Mesenchymal stem cell (in vitro differentiated cells and primary cell): ENCODE data around the gene CALML4.

Experiments used
- DNase-seq: peaks from one replicate; pipeline ENCODE4 v3.0.0-alpha.2; 2013
- H2AFZ ChIP-seq: one replicate; pipeline ENCODE4 v1.6.1; 2013; ENCODE audit warnings: low read depth, mild to moderate bottlenecking, control low read depth, inconsistent platforms, low read length, moderate library complexity
- H2AK5ac ChIP-seq: 2 replicates; pipeline ENCODE4 v1.6.1; 2013; ENCODE audit warnings: low read length, moderate library complexity, mild to moderate bottlenecking, inconsistent platforms; ENCODE audit not compliant: severe bottlenecking
- H2BK120ac ChIP-seq: one replicate; pipeline ENCODE4 v1.6.1; 2013; ENCODE audit warnings: low read depth, mild to moderate bottlenecking, inconsistent platforms, low read length, moderate library complexity
- H2BK12ac ChIP-seq, 2 experiments: one replicate each; pipeline ENCODE4 v1.6.1; 2013; ENCODE audit warnings: inconsistent platforms in 2 of 2, low read length in 2 of 2, mild to moderate bottlenecking in 2 of 2, moderate library complexity in 2 of 2, control low read depth in 1 of 2
- H2BK15ac ChIP-seq: one replicate; pipeline ENCODE4 v1.6.1; 2013; ENCODE audit warnings: mild to moderate bottlenecking, low read depth, inconsistent platforms; ENCODE audit not compliant: poor library complexity, severe bottlenecking
- H2BK5ac ChIP-seq: 2 replicates; pipeline ENCODE4 v1.6.1; 2013; ENCODE audit warnings: low read depth, mild to moderate bottlenecking, low read length, control low read depth, inconsistent platforms; ENCODE audit not compliant: poor library complexity, severe bottlenecking
- H3K14ac ChIP-seq, 2 experiments: one replicate each; pipeline ENCODE4 v1.6.1; 2013; ENCODE audit warnings: inconsistent platforms in 2 of 2, low read length in 2 of 2, control low read depth in 1 of 2, mild to moderate bottlenecking in 1 of 2, moderate library complexity in 1 of 2
- H3K18ac ChIP-seq, 2 experiments: one replicate each; pipeline ENCODE4 v1.6.1; 2013; ENCODE audit warnings: inconsistent platforms in 2 of 2, low read length in 2 of 2, control low read depth in 1 of 2, low read depth in 1 of 2, mild to moderate bottlenecking in 1 of 2
- H3K23ac ChIP-seq, 2 experiments: one replicate each; pipeline ENCODE4 v1.6.1; 2013; ENCODE audit warnings: inconsistent platforms in 2 of 2, low read length in 2 of 2, mild to moderate bottlenecking in 2 of 2, moderate library complexity in 2 of 2, control low read depth in 1 of 2
- H3K27ac ChIP-seq: 2 replicates; pipeline ENCODE4 v1.5.1; 2013; ENCODE audit warnings: mild to moderate bottlenecking, moderate library complexity, low read length, control low read depth, inconsistent platforms; ENCODE audit not compliant: poor library complexity, severe bottlenecking
- H3K27me3 ChIP-seq, 2 experiments: 2 replicates each; pipeline versions ENCODE4 v1.6.1 to v1.7.0; 2013; ENCODE audit warnings: low read length in 2 of 2, mild to moderate bottlenecking in 2 of 2, moderate library complexity in 2 of 2, control low read depth in 1 of 2, inconsistent platforms in 1 of 2; ENCODE audit not compliant: control insufficient read depth in 1 of 2, insufficient read depth in 1 of 2
- H3K36me3 ChIP-seq, 2 experiments: 2 replicates each; pipeline versions ENCODE4 v1.6.1 to v1.7.0; 2013; ENCODE audit warnings: low read length in 2 of 2, control low read depth in 1 of 2, inconsistent platforms in 1 of 2, low read depth in 1 of 2, mild to moderate bottlenecking in 1 of 2; ENCODE audit not compliant: insufficient read depth in 2 of 2, control insufficient read depth in 1 of 2
- H3K4ac ChIP-seq, 2 experiments: one replicate each; pipeline ENCODE4 v1.6.1; 2013; ENCODE audit warnings: inconsistent platforms in 2 of 2, low read length in 2 of 2, mild to moderate bottlenecking in 2 of 2, moderate library complexity in 2 of 2, control low read depth in 1 of 2, low read depth in 1 of 2
- H3K4me1 ChIP-seq: 2 replicates; pipeline ENCODE4 v1.6.1; 2013; ENCODE audit warnings: low read depth, low read length, control low read depth; ENCODE audit not compliant: control insufficient read depth, insufficient read depth
- H3K4me2 ChIP-seq: 2 replicates; pipeline ENCODE4 v1.6.1; 2013; ENCODE audit warnings: low read length, mild to moderate bottlenecking, inconsistent platforms; ENCODE audit not compliant: poor library complexity, severe bottlenecking
- H3K4me3 ChIP-seq, 2 experiments: 2 replicates each; pipeline versions ENCODE4 v1.5.1 to v1.7.0; 2013; ENCODE audit warnings: low read length in 2 of 2, mild to moderate bottlenecking in 2 of 2, control low read depth in 1 of 2, low read depth in 1 of 2; ENCODE audit not compliant: insufficient read depth in 1 of 2
- H3K79me1 ChIP-seq: replicated peaks from 2 replicates; pipeline ENCODE4 v1.6.1; 2013; ENCODE audit warnings: mild to moderate bottlenecking, control low read depth, low read length, inconsistent platforms; ENCODE audit not compliant: poor library complexity, severe bottlenecking
- H3K9ac ChIP-seq: 2 replicates; pipeline ENCODE4 v1.7.0; 2013; ENCODE audit warnings: mild to moderate bottlenecking, low read length, moderate library complexity
- H3K9me3 ChIP-seq: 2 replicates; pipeline ENCODE4 v1.7.0; 2013; ENCODE audit warnings: mild to moderate bottlenecking, low read length; ENCODE audit not compliant: control insufficient read depth
- H4K8ac ChIP-seq: one replicate; pipeline ENCODE4 v1.6.1; 2013; ENCODE audit warnings: inconsistent platforms, mild to moderate bottlenecking, low read length, moderate library complexity
- H4K91ac ChIP-seq: one replicate; pipeline ENCODE4 v1.6.1; 2013; ENCODE audit warnings: mild to moderate bottlenecking, low read length, inconsistent platforms
- WGBS: methylation state at CpG from one replicate; pipeline ENCODE4 v1.1.7; 2013; ENCODE audit warnings: mixed read lengths; 5-methylcytosine and 5-hydroxymethylcytosine counted together

The CALML4 gene

DNA sequence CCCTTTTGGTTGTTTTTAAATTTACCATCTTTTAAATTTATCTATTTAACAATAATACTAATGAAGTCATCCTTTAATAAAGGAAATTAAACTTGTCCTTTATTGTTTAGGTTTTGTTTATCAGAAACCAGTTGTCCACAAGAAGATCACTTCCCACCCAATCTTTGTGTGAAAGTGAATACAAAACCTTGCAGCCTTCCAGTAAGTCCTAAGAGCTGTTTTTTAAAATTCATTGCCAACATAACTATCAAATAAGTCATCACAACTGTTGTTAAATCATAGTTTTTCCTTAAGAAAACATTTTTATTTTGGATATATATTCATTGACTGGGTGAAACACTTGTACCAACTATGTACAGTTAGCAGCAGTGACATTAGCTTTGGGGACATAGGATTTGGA, 59.4 kb downstream of the CALML4 start:
- no peak overlapping the region for H2AK5ac ChIP-seq
- H2AFZ ChIP-seq = no peak overlapping the region
- no peaks in the 10 kb centered on the region for H3K27me3 ChIP-seq
- H3K23ac ChIP-seq = no peak overlapping the region
- no peak overlapping the region for H2BK15ac ChIP-seq
- H3K4me1 ChIP-seq = no peaks in the 10 kb centered on the region
- no peak overlapping the region for H2BK12ac ChIP-seq
- no peaks in the 10 kb centered on the region for H3K9me3 ChIP-seq
- H3K27ac ChIP-seq = no peak overlapping the region
- no peak overlapping the region for H4K91ac ChIP-seq
- no peak overlapping the region for H3K4ac ChIP-seq
- H2BK120ac ChIP-seq = no peak overlapping the region
- H3K4me3 ChIP-seq = no peak overlapping the region
- H3K14ac ChIP-seq = no peak overlapping the region
- H3K79me1 ChIP-seq = peaks cover 7% of the 10 kb centered on the region
- H3K36me3 ChIP-seq = peaks cover 0 to 24% of the 10 kb centered on the region in 2 experiments
- H2BK5ac ChIP-seq = no peak overlapping the region
- no peak overlapping the region for H4K8ac ChIP-seq
- H3K9ac ChIP-seq = no peak overlapping the region
- DNase-seq = no peak
- no peak overlapping the region for H3K4me2 ChIP-seq
- no peak overlapping the region for H3K18ac ChIP-seq

DNA sequence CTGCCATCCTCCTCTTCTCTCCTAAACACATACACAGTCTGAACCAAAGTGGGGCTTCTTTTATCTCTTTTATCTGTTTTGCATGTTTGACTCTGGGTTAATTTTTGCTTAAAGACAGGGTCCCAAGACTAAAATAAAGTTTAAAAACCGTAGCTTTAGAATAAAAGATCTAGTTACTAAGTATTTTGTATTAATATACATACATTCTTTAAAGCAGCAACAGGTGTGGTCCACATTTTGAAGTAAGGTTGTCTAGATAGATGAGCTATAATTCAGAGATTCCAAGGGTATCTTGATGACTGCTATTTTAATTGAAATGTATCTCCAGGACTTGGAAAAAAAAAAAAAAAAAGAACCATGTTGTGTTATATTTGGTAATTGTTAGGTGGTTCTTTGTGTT, 61.3 kb downstream of the CALML4 start:
- Histone ChIP-seq H2AFZ (no peak overlapping the region), H2BK15ac (no peak overlapping the region), H4K91ac (no peak overlapping the region), H3K23ac (no peak overlapping the region), H3K36me3 (peaks cover 0 to 29% of the 10 kb centered on the region in 2 experiments), H3K4me2 (no peak overlapping the region), H3K9me3 (no peaks in the 10 kb centered on the region), H3K4ac (no peak overlapping the region), H2AK5ac (no peak overlapping the region), H3K14ac (no peak overlapping the region), H3K18ac (no peak overlapping the region), H4K8ac (no peak overlapping the region), H2BK5ac (no peak overlapping the region), H3K27ac (no peak overlapping the region), H3K79me1 (peaks cover 7% of the 10 kb centered on the region), H3K4me3 (no peak overlapping the region), H2BK120ac (no peak overlapping the region), H2BK12ac (no peak overlapping the region), H3K4me1 (no peaks in the 10 kb centered on the region), H3K27me3 (no peaks in the 10 kb centered on the region), H3K9ac (no peak overlapping the region)
- no peak for DNase-seq
- WGBS = no CpG with 5 or more reads among the region's 1 CpG

DNA sequence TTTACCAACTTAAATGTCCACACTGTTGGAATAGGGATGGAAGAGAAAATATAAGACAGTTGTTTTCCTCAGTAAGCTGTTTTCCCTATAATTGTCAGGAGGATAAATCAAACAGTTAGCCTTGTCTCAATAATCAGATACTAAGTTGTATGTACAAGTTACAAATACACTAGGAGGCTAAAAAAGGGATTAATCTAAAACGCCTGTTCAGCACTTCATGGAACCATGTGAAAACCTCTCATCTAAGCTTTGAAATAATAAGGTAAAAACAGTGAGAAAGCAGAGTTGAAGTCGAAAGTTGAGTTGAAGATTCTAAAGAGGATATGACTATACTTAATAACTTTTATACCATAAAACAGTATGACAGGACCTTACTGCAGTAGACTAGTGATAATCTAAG, 62.0 kb downstream of the CALML4 start:
- no CpG with 5 or more reads among the region's 2 CpGs for WGBS
- DNase-seq = no peak
- H4K8ac ChIP-seq = no peak overlapping the region
- no peak overlapping the region for H3K9ac ChIP-seq
- H2AK5ac ChIP-seq = no peak overlapping the region
- no peak overlapping the region for H3K18ac ChIP-seq
- H3K14ac ChIP-seq = no peak overlapping the region
- no peak overlapping the region for H2AFZ ChIP-seq
- H3K36me3 ChIP-seq = peaks cover 0 to 29% of the 10 kb centered on the region in 2 experiments
- no peaks in the 10 kb centered on the region for H3K27me3 ChIP-seq
- no peaks in the 10 kb centered on the region for H3K4me1 ChIP-seq
- no peak overlapping the region for H4K91ac ChIP-seq
- no peak overlapping the region for H2BK5ac ChIP-seq
- no peak overlapping the region for H3K4ac ChIP-seq
- H2BK12ac ChIP-seq = no peak overlapping the region
- no peak overlapping the region for H3K23ac ChIP-seq
- no peak overlapping the region for H3K4me3 ChIP-seq
- H2BK120ac ChIP-seq = no peak overlapping the region
- H3K79me1 ChIP-seq = peaks cover 7% of the 10 kb centered on the region
- no peak overlapping the region for H3K4me2 ChIP-seq
- H3K9me3 ChIP-seq = no peaks in the 10 kb centered on the region
- no peak overlapping the region for H3K27ac ChIP-seq
- H2BK15ac ChIP-seq = no peak overlapping the region
